HFFc6 (cell line): ENCODE measurements around the gene CSNK2A3. TPM values are rescaled to one million over a fixed set of nuclear protein-coding genes. Genes with fewer than 3 reads are reported as not detected.

ENCODE experiments used
- DNase-seq: peaks from one replicate; pipeline ENCODE4 v3.0.0-alpha.2; 2018
- H3K27ac Mint-ChIP-seq: 2 replicates; pipeline ENCODE4 v1.8.0; 2020; ENCODE audit warnings: mild to moderate bottlenecking, mixed read lengths
- H3K27me3 Mint-ChIP-seq: 2 replicates; pipeline ENCODE4 v1.8.0; 2021; ENCODE audit warnings: mild to moderate bottlenecking, moderate library complexity, mixed read lengths; ENCODE audit not compliant: insufficient read depth
- H3K36me3 Mint-ChIP-seq: 2 replicates; pipeline ENCODE4 v1.8.0; 2021; ENCODE audit warnings: low read depth, mixed read lengths
- H3K4me1 Mint-ChIP-seq: 2 replicates; pipeline ENCODE4 v1.8.0; 2020; ENCODE audit warnings: low read depth, mixed read lengths
- H3K4me3 Mint-ChIP-seq: 2 replicates; pipeline ENCODE4 v1.8.0; 2020; ENCODE audit warnings: mild to moderate bottlenecking, moderate library complexity, mixed read lengths
- H3K9me3 Mint-ChIP-seq: 2 replicates; pipeline ENCODE4 v1.8.0; 2020; ENCODE audit warnings: mild to moderate bottlenecking, mixed read lengths
- total RNA-seq, 6 experiments: library from RNA; stranded (reverse); fragmentation: NEBNext Ultra II Directional; extraction: Animal tissue kit (Norgen Biotek cat#: 25700); gene quantifications; 2 replicates in 1 of 6; 3 replicates in 5 of 6; pipeline ENCODE4 v1.2.3, GENCODE V29; 2021
- TF ChIP-seq, protein P1 (sequence below): fragments of 200-600 bp; sonication (generic); IDR thresholded peaks from 2 replicates; pipeline ENCODE4 v1.5.0; 2021; ENCODE audit warnings: antibody characterized with exemption, mild to moderate bottlenecking

Gene CSNK2A3
- total RNA-seq, 6 experiments from 2014 or later: 1.2 to 3.6 (median 2.0) TPM

DNA sequence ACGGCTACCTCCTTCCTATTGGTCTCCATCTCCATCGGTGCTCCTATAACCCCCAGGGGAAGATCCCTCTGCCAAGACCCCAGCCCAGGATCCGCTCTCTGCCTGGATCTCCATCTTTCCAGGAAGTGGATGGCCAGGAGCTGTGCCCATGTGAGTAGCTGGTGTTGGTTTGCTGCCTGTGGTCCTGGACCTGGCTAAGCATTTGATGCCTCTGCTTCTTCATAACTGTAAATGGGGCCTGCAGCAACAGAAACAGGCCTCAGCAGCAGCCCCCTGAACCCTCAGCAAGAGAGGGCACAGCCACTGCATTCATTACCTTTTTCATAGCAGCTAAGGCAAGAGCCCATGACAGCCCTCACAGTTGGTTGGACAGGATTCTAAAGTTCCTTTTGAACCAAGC, 26.6 kb upstream of the CSNK2A3 start:
- Mint-ChIP-seq H3K27me3 (peaks cover 11% of the 10 kb centered on the region), H3K4me1 (peaks cover 14% of the 10 kb centered on the region), H3K9me3 (no peaks in the 10 kb centered on the region), H3K4me3 (no peak overlapping the region), H3K36me3 (no peaks in the 10 kb centered on the region), H3K27ac (no peak overlapping the region)
- TF ChIP-seq, protein P1, sequence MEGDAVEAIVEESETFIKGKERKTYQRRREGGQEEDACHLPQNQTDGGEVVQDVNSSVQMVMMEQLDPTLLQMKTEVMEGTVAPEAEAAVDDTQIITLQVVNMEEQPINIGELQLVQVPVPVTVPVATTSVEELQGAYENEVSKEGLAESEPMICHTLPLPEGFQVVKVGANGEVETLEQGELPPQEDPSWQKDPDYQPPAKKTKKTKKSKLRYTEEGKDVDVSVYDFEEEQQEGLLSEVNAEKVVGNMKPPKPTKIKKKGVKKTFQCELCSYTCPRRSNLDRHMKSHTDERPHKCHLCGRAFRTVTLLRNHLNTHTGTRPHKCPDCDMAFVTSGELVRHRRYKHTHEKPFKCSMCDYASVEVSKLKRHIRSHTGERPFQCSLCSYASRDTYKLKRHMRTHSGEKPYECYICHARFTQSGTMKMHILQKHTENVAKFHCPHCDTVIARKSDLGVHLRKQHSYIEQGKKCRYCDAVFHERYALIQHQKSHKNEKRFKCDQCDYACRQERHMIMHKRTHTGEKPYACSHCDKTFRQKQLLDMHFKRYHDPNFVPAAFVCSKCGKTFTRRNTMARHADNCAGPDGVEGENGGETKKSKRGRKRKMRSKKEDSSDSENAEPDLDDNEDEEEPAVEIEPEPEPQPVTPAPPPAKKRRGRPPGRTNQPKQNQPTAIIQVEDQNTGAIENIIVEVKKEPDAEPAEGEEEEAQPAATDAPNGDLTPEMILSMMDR: no peak
- no peak for DNase-seq

DNA sequence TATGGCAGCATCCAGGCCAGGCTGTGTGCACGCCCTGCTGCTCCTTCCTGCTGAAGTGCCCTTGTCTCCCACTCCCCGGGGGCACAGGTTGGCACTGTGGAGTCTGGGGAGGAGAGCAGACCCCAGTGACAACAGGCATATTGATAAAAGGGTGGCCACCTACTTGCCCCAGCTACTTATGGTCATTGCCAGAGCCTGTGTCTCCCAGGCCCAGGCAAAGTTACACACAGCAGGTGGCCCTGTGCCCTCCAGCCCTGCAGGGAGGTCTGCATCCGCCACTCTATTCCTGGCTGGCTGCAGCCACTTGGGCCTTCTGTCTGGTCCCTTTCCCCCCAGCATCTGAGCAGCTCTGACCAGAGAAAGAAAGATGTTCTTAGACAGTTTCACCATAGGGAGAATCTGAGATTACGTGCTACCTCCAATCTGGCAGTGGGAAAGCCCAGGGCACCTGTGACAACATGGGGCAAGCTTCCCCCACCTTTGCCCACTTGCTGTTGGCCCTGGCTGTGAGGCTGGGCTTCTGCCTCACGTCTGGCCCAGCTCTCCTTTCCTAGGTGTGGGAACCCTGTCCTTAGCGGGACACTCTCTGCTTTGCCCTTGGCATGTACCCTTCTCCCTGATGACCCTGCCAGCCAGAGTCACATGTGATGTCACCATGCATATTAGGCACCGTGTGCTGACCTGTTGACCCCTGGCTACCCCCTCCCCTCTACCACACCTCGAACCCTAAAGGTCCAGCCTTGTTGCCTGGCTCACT, 25.3 kb upstream of the CSNK2A3 start:
- TF ChIP-seq, protein P1: no peak
- Mint-ChIP-seq H3K27me3 (peaks cover 18% of the 10 kb centered on the region), H3K27ac (no peak overlapping the region), H3K4me3 (no peak overlapping the region), H3K36me3 (no peaks in the 10 kb centered on the region), H3K4me1 (peaks cover 6% of the 10 kb centered on the region; the same call in 1 of the 2 replicates), H3K9me3 (no peaks in the 10 kb centered on the region)
- no peak for DNase-seq

DNA sequence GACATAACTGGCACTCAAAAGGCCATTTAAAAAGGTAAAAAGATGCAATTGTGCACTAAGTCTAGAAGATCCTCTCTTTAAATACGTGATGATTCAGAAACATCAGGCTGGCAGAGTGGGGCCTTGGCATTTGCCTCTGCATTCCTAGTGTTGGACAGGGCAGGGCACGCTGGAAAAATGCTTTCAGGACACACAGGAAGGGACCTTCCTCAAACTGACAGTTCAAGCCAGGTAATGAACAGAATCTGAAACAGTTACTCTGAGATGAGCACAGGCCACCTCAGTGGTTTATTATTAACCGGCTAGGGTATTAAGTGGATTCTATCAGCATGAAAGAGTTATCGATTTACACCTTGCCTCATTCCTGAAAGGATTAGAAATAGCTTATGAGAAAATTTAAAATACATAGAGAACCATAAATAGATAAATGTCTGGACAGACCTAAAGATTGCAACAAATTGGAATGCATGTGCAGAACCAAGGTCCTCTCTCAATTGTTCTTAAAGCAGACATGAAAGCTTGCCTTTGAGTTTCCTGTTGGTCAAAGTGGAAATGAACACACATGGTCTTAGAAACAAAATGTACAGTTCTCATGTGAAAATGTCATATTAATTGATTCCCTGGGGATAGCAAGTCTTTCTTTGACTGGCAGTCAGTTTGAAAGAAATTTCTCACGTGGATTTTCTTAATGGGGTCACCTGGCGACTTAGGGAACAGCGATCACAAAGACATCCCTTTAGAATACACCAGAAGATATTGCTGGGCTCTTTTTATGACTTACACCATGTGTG, 21.5 kb upstream of the CSNK2A3 start:
- no peaks in the 10 kb centered on the region for H3K36me3 Mint-ChIP-seq
- TF ChIP-seq, protein P1: no peak
- H3K9me3 Mint-ChIP-seq: no peaks in the 10 kb centered on the region
- no peak for DNase-seq
- no peaks in the 10 kb centered on the region for H3K4me1 Mint-ChIP-seq
- peaks cover 25% of the 10 kb centered on the region for H3K27me3 Mint-ChIP-seq
- no peak overlapping the region for H3K27ac Mint-ChIP-seq
- H3K4me3 Mint-ChIP-seq: no peak overlapping the region

DNA sequence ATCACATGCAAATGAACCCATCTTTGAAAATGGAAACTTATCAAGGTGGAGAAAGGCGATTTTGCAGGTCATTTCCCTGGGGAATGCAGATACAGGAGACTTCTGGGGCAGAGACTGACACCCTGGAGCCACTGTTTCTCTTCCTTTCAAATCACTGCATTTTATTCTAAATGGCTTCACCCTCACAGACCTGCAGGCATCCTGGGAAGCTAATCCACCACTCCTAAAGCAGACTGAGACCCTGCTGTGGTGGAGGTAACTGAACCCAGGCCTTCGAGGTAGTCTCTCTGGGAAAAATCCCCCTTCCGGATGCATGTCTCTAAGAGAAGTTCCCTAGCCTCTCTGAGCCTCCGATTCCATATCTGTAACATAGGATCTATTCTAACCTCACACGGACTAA, 20.9 kb upstream of the CSNK2A3 start:
- Mint-ChIP-seq H3K36me3 (0 out of 2 replicates have a peak, but pooled peaks cover under 1% of the 10 kb centered on the region), H3K4me1 (no peaks in the 10 kb centered on the region), H3K27me3 (peaks cover 25% of the 10 kb centered on the region), H3K9me3 (no peaks in the 10 kb centered on the region), H3K27ac (no peak overlapping the region), H3K4me3 (no peak overlapping the region)
- no peak for DNase-seq
- TF ChIP-seq, protein P1: no peak

DNA sequence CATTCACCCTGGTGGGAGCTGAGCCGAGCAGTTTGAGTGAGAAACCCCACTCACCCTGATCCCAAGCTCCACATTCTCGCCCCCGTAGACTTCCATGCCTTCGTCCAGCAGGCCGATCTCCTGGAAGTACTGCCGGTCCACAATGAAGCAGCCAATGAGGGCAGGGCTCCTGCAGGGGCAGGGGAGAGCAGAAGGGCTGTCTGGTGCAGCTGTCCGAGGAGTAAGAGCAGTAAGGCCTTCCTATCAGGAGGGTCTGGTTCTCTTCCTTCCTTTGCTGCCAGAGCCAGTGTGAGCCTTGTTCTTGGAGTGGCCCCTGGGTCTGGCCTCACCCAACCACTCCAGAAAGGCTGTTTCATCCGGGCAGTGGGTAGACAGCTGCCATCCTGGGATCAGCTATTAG, 19.4 kb upstream of the CSNK2A3 start:
- TF ChIP-seq, protein P1: no peak
- no peak overlapping the region for H3K4me3 Mint-ChIP-seq

More for the DNA sequence above, 19.4 kb upstream of the CSNK2A3 start:
- Mint-ChIP-seq H3K36me3 (peaks cover 11% of the 10 kb centered on the region; the same call in 1 of the 2 replicates), H3K9me3 (peaks cover 5% of the 10 kb centered on the region), H3K4me1 (no peaks in the 10 kb centered on the region), H3K27ac (no peak overlapping the region), H3K27me3 (peaks cover 19% of the 10 kb centered on the region)
- no peak for DNase-seq
